Measurements from ENCODE around the gene PPIB.

GRCh38 chr15:64112073-64112772 is 50.6 kb downstream of the PPIB start:
- no peak for TF ChIP-seq CTCF (optimal IDR thresholded peaks at IDR 0.05 in 1 of 3, IDR thresholded peaks at IDR 0.05 in 1 of 3, conservative IDR thresholded peaks at IDR 0.05 in 1 of 3; ENCODE audit: extremely low read depth in 1 of 3, insufficient read depth in 2 of 3, low read length in 3 of 3)
- no peak for TF ChIP-seq EZH2 (IDR thresholded peaks at IDR 0.05; ENCODE audit: low read length)
